Duodenal mucosa (tissue), 2 donors: ENCODE measurements around the gene DEGS2.
"Not testable (repeated sequence)": the region's sequence is repeated elsewhere in the genome, so short reads cannot be mapped to it uniquely, and the experiment has no call there.

Experiments used
- H3K27ac ChIP-seq: one replicate; pipeline ENCODE4 v1.7.0; 2013; ENCODE audit warnings: low read depth, low read length
- H3K27me3 ChIP-seq, 2 donors: one replicate each; pipeline ENCODE4 v1.7.0; 2013; ENCODE audit warnings: low read length in 2 of 2, control low read depth in 1 of 2; ENCODE audit not compliant: insufficient read depth in 2 of 2, control insufficient read depth in 1 of 2
- H3K36me3 ChIP-seq, 2 donors: one replicate each; pipeline ENCODE4 v1.7.0; 2013; ENCODE audit warnings: low read length in 2 of 2, control low read depth in 1 of 2; ENCODE audit not compliant: insufficient read depth in 2 of 2, control insufficient read depth in 1 of 2
- H3K4me1 ChIP-seq, 2 donors: one replicate each; pipeline ENCODE4 v1.7.0; 2013; ENCODE audit warnings: low read length in 2 of 2, control low read depth in 1 of 2; ENCODE audit not compliant: insufficient read depth in 2 of 2, control insufficient read depth in 1 of 2
- H3K4me3 ChIP-seq, 2 donors: one replicate each; pipeline ENCODE4 v1.7.0; 2013; ENCODE audit warnings: low read length in 2 of 2, low read depth in 1 of 2
- H3K9ac ChIP-seq, 2 donors: one replicate each; pipeline ENCODE4 v1.7.0; 2013; ENCODE audit warnings: low read length in 2 of 2, low read depth in 1 of 2
- H3K9me3 ChIP-seq, 2 donors: one replicate each; pipeline ENCODE4 v1.7.0; 2013; ENCODE audit warnings: low read length in 2 of 2, control low read depth in 1 of 2; ENCODE audit not compliant: control insufficient read depth in 1 of 2

DEGS2 gene

GRCh38 chr14:100193417-100194357 is 34.2 kb upstream of the DEGS2 start:
- no peaks in the 10 kb centered on the region for H3K9me3 ChIP-seq
- peaks cover 11 to 20% of the 10 kb centered on the region in 2 donors for H3K4me1 ChIP-seq
- H3K27ac ChIP-seq = peak overlapping the region; percentile 6
- H3K27me3 ChIP-seq = no peaks in the 10 kb centered on the region
- H3K4me3 ChIP-seq = peak overlapping the region; percentile 41 to 70
- peak overlapping the region; percentile 37 to 91 for H3K9ac ChIP-seq
- H3K36me3 ChIP-seq = no peaks in the 10 kb centered on the region

DNA sequence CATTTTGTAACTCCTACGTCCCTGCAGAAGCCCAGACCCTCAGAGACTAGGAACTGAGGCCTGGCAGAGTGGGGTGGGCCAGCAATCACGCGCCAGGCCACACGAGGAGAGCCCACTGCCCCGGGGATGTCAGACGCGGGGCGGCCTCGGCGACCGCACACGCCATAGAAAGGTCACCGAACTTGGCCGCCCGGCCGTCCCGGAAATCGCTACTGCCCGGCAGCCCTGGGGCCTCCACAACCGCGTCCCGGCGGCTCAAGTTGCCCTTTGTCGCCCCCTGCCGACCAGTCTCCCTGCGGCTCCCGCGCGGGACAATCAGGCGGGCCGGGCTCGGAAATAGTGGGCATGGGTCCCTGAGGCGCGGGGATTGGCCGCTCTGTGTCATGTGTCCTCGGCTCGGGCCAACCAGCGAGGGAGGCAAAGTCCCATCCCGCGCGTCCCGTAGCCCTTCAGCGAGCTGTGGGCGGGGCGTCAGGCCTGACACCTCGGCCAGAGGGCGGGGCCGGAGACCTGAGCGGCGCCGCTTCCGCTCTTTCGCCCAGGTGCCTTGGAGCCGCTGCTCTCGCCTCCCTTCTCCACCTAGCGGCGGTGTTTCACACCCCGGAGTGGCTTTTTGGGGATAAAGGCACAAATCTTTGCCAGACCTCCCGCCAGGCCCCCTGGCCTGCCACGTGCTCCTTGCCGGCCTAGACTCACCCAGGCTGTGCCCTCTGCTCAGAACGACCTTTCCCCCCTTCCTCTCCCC is 33.4 kb upstream of the DEGS2 start:
- Histone ChIP-seq H3K27me3 (no peaks in the 10 kb centered on the region), H3K27ac (peak overlapping the region; percentile 84), H3K9ac (peak overlapping the region; percentile 75 to 91), H3K4me1 (peaks cover 17 to 29% of the 10 kb centered on the region in 2 donors), H3K9me3 (no peaks in the 10 kb centered on the region), H3K36me3 (no peaks in the 10 kb centered on the region), H3K4me3 (peak overlapping the region; percentile 65 to 70)

DNA sequence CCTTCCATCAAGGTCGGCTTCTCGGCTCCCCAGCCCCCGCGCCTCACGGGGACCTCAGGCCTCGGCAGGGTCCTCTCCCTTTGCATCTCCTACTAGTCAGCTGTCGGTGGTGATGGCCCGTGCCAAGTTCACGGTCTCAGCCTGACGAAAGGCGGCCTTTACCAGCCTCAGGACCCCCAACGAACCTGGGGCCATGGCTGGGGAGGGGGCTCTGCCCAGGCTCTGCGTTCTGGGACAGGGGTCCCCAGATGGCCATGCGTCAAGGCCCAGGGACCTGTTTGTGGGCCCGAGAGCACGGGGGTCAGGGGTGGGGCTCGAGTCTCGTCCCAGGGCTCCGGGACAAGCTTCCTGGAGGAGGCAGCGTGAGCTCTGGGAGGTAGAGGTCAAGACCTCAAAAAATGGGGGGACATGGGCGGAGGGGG is 32.8 kb upstream of the DEGS2 start:
- peak overlapping the region; percentile 84 for H3K27ac ChIP-seq
- peak overlapping the region; percentile 61 to 65 for H3K4me3 ChIP-seq
- H3K36me3 ChIP-seq = no peaks in the 10 kb centered on the region
- peaks cover 21 to 34% of the 10 kb centered on the region in 2 donors for H3K4me1 ChIP-seq
- peak overlapping the region; percentile 75 to 78 for H3K9ac ChIP-seq
- no peaks in the 10 kb centered on the region for H3K27me3 ChIP-seq
- no peaks in the 10 kb centered on the region for H3K9me3 ChIP-seq

GRCh38 chr14:100191584-100192249 is 32.3 kb upstream of the DEGS2 start:
- Histone ChIP-seq H3K4me1 (peaks cover 23 to 36% of the 10 kb centered on the region in 2 donors), H3K27ac (no peak overlapping the region), H3K27me3 (no peaks in the 10 kb centered on the region), H3K9me3 (no peaks in the 10 kb centered on the region), H3K4me3 (no peak overlapping the region), H3K36me3 (no peaks in the 10 kb centered on the region), H3K9ac (peak overlapping the region; percentile 75 to 78)

- H3K27me3 ChIP-seq = no peaks in the 10 kb centered on the region
- H3K9ac ChIP-seq = no peak overlapping the region
- H3K4me1 ChIP-seq = peaks cover 23 to 36% of the 10 kb centered on the region in 2 donors
- no peak overlapping the region for H3K27ac ChIP-seq
- H3K9me3 ChIP-seq = no peaks in the 10 kb centered on the region
- H3K4me3 ChIP-seq = no peak overlapping the region
- no peaks in the 10 kb centered on the region for H3K36me3 ChIP-seq
Observed at GRCh38 chr14:100190126-100190525, 30.7 kb upstream of the DEGS2 start.

DNA sequence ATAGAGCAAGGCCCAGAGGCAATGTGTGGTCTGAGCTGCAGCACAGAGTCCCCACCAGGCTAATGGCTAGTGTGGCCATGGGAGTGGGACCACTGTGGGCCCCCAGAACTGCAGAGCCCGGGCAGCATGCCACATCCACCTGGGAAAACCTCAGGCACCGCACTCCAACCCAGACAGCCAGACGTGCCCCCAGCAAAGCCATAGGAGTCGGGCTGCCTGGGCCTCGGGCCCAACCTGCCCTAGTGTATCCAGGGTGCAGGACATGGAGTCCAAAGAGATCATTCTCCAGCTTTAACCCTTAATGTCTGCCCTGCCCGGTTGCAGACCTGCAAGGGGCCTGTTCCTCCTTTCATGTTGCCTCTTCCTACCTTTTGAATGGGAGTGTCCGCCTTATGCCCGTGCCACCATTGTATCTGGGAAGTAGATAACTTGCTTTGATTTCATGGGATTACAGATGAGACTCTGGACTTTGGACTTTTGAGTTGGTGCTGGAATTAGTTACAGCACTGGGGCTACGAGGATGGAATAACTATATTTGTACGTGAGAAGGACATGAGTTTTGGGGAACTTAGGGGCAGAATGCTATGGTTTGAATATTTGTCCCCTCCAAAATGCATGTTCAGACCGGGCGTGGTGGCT is 29.1 kb upstream of the DEGS2 start:
- Histone ChIP-seq H3K4me1 (peaks cover 21 to 34% of the 10 kb centered on the region in 2 donors), H3K27ac (no peak overlapping the region), H3K27me3 (no peaks in the 10 kb centered on the region), H3K9ac (peak overlapping the region; percentile 23 to 39), H3K9me3 (no peaks in the 10 kb centered on the region), H3K36me3 (no peaks in the 10 kb centered on the region), H3K4me3 (peak overlapping the region in 1 of 2 donors; percentile 29)

- peak overlapping the region in 1 of 2 donors; percentile 16 for H3K4me3 ChIP-seq
- H3K4me1 ChIP-seq = peaks cover 15 to 26% of the 10 kb centered on the region in 2 donors
- no peaks in the 10 kb centered on the region for H3K36me3 ChIP-seq
- H3K9ac ChIP-seq = no peak overlapping the region
- H3K9me3 ChIP-seq = no peaks in the 10 kb centered on the region
- H3K27ac ChIP-seq = peak overlapping the region; percentile 66
- H3K27me3 ChIP-seq = no peaks in the 10 kb centered on the region
Observed at GRCh38 chr14:100187247-100187833, 27.9 kb upstream of the DEGS2 start.

- not testable (repeated sequence) for H3K9ac ChIP-seq, H3K27ac ChIP-seq, H3K36me3 ChIP-seq, H3K9me3 ChIP-seq, H3K4me3 ChIP-seq, H3K27me3 ChIP-seq
- H3K4me1 ChIP-seq = peaks cover 11% of the 10 kb centered on the region in 2 donors
Observed at GRCh38 chr14:100181876-100182551, 22.6 kb upstream of the DEGS2 start.

GRCh38 chr14:100180671-100181070 is 21.2 kb upstream of the DEGS2 start:
- not testable (repeated sequence) for H3K9ac ChIP-seq, H3K4me3 ChIP-seq, H3K27me3 ChIP-seq, H3K36me3 ChIP-seq, H3K27ac ChIP-seq, H3K9me3 ChIP-seq
- H3K4me1 ChIP-seq = peaks cover 11 to 17% of the 10 kb centered on the region in 2 donors
